Posterior vena cava (tissue), 2 donors: ENCODE measurements around the gene EFHC1. TPM values are rescaled to one million over a fixed set of nuclear protein-coding genes. Genes with fewer than 3 reads are reported as not detected.

Experiments used
- DNase-seq: peaks from one replicate; pipeline ENCODE4 v3.0.0-alpha.2; 2020; ENCODE audit warnings: low spot score
- intact Hi-C, 2 donors: fragments of 100-400 bp; cut with DNase I; formaldehyde crosslinking; loops; one replicate each; pipeline versions ENCODE4 v1.14.1 to v1.14.2; 2022 to 2023
- total RNA-seq, 2 donors: library from RNA; stranded (reverse); fragmentation: NEBNext Ultra II Directional; extraction: Animal tissue kit (Norgen Biotek cat#: 25700); gene quantifications; one replicate each; pipeline ENCODE4 v1.2.1, GENCODE V29; 2021
- donor health status: DM: yes; HTN: yes; CAD: no.
- donor health status: DM: yes; HTN: yes; CAD: no.

EFHC1 gene
- total RNA-seq, 2 donors from 2014 or later, result 12.0 to 13.5 TPM

GRCh38 chr6:52526634-52527033 lies 106.5 kb downstream of the EFHC1 start:
- intact Hi-C loops, result no loop called here
- DNase-seq, result no peak

- intact Hi-C loops, result no loop called here
- no peak for DNase-seq
These were observed 107.3 kb downstream of the EFHC1 start for GRCh38 chr6:52527436-52527835.

GRCh38 chr6:52529311-52529710 lies 109.2 kb downstream of the EFHC1 start:
- intact Hi-C loops, result no loop called here
- no peak for DNase-seq

DNA sequence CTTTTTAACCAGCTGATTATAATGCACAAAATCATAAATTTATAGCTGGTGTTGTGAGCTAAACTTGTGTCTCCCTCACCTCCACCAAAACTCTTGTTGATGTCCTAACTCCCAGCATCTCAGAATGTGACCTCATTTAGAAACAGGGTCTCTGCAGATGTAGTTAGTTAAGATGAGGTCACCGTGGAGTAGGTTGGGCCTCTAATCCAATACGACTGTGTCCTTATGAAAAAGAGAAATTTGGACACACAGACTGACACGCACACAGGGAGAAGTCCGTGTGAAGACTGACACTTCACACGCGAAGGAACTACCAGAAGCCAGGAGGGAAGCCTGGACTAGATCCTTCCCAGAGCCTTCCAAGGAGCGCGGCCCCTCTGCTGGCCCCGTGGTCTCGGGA lies 110.2 kb downstream of the EFHC1 start:
- no peak for DNase-seq
- intact Hi-C loops, result no loop called here

DNA sequence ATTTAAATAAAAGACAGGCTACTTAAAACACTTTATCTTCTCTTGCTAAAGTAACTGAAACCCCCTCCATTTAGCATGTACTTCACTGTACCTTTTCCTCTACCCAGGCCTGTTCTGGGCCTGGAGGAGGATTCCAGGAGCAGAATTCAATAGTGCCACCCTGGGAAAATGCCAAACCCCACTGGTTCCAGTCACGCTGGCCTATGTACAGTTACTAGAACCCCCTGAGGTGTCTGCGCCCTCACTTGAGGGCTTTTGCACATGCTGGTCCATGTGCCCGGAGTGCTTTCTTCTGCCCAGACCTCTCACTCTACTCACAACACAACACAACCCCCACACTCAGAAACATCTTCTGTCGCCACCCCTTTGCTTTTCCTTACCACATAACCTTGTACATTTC lies 111.3 kb downstream of the EFHC1 start:
- no peak for DNase-seq
- intact Hi-C loops, result no loop called here

DNA sequence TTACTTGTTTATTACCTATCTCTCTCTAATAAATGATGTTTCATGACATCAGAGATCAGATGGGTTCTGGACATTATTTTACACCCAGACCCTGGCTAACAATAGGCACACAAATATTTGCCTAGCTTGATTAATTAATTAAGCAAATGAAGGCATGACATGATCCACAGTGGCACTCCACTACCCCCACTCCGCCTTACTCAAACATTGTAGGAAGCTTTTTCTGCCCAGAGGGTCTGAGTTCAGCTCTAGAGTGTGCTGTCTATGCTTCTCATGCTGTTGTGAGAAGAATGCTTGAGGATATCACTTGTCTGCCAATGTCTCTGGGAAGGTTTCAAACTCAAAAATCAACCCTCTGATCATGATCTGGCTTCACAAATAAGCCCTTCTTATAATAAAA lies 111.7 kb downstream of the EFHC1 start:
- intact Hi-C loops, result no loop called here
- DNase-seq, result no peak

DNA sequence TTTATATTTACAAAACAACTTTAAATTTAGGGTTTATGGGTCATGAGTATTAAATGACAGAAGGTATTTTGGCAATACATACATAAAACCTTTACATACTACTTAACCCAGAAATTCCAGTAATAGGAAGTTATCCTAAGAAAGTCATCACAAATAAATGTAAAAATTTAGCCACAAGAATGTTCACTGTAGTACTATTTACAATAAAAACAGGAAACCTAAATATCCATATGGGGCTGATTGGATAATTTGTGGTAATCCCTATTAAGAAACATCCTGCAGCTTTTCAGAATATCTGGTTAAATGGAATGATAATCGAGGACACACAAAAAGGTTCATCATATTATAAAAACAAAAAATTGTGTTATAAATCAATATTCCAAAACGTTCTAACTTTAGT lies 112.3 kb downstream of the EFHC1 start:
- DNase-seq, result no peak
- intact Hi-C loops, result no loop called here

DNA sequence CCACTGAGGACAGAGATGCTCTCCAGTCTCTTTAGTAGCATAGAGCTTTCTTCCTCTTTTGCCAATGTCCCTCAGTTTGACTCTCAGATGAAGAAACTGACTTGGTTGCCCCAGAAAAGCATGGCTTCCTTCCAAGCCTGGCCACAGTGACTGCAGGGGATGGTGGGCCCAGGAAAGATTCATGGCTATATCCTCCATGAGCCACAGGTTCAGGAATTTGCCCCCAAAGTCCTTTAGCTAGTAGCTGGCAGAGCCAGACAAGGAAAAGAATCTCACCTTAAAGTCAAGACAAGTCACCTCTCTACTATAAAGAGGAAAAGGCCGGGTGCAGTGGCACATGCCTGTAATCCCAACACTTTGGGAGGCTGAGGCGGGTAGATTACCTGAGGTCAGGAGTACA lies 113.3 kb downstream of the EFHC1 start:
- intact Hi-C loops, result no loop called here
- no peak for DNase-seq

DNA sequence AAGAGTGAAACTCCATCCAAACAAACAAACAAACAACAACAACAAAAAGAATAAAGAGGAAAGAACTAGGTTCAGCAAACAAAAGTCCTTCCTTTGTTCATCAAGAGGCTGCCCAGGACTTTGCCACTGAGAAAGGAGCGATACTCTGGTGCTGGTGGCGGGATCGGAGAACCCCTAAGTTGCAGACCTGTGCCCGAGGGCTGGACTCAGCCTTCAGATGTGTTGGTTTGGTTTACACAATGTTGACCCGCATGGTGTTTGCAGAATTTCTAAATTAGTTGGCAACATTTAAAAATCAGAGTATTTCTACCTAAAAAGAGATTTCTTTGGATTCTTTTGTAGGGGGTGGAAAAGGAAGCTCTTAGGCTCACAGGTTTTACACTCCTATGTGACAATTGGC lies 114.2 kb downstream of the EFHC1 start:
- intact Hi-C loops, result no loop called here
- no peak for DNase-seq

- intact Hi-C loops, result no loop called here
- no peak for DNase-seq
These were observed 114.8 kb downstream of the EFHC1 start for GRCh38 chr6:52534966-52535390.

DNA sequence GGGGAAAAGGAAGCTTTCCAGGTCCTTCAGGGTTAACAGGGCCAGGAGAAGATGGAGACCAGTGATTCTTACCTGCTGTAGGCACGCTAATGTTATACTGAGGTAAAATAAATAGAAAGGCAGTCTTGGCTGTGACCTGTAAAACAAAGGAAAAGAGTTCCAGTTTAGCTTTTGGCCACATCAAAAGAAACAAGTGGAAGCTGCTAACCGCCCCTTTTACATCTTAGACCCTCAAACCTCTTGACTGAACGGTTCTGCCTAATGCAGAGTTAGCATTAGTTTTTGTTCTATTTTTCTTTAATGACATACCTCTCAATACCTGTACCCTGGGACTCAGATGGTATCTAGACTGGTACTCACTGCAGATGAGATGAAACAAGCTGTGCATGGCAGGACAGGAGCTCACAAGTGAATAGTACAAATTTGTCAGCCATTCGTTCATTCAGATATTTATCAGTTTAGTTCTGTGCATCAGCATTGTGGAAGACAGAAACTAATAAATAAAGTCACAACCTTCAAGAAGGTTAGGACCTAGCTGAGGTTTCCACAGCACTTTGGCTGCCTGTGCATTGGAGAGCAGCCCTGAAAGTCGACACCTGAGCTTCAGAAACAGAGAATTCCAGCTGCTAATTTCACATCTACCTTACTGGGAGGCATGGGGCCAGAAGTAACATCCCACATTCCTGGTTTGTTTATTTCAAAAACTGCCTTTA lies 115.7 kb downstream of the EFHC1 start:
- intact Hi-C loops, result no loop called here
- DNase-seq, result no peak

DNA sequence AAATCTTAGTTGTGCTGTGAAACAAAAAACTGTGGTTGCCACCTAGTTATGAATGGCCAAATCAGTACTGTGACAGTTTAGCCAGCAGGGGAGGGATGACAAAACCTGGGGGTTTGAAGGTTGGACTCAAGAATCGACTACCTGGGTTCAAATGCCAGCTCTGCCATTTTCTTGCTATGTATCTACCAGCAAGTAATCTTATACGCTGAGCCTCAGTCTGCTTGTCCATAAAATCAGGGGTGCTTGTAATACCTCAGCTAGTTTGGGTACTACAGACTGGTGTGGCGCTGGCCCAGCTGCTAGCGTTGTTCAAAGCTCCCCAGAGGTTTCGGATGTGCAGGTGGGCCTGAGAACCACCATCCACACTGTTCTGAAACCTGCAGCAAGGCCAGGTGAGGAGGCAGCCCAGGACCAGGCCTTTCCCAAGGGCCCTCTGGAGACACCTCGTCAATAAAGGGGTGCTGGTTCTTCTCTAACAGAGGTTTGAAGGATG lies 116.3 kb downstream of the EFHC1 start:
- intact Hi-C loops, result no loop called here
- DNase-seq, result no peak

DNA sequence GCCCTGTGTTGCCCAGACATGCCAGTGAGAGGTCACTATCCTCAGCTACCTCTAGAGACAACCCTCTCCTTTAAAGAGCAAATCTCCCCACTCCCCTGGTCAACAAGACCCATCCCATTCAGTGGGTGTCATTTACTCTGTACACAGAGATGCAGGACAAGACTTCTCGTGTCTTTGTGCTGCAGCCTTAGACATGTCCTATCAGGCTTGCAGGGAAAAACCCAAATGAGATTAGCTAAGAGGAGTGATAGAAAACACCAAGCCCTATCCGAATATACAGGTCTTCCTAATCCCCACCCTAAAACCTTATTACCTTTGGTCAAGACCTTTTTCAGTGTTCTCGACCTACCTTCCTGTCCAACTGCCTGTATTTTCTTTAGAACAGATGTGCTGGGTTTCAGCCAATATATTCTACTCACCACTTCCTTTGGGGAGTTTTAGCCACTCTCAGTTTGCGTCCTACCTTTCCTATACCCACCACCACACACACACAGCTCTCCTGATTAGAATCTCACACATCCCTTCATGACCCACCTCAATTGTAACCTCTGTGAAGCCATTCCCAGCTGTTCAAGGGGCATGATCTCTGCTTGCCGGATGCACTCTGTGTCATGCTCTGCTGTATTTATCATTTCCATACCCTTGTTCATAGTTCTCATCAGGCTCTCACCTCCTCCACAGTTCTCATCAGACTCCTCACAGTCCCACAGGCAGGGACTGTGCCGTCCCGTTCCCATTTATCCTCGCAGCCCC lies 117.0 kb downstream of the EFHC1 start:
- no peak for DNase-seq

GRCh38 chr6:52538252-52538900 lies 118.2 kb downstream of the EFHC1 start:
- DNase-seq, result no peak
- intact Hi-C loops, result no loop called here

More for the DNA sequence above, 117.0 kb downstream of the EFHC1 start:
- intact Hi-C loops, result no loop called here

GRCh38 chr6:52538901-52539354 lies 118.8 kb downstream of the EFHC1 start:
- no peak for DNase-seq
- intact Hi-C loops, result no loop called here

DNA sequence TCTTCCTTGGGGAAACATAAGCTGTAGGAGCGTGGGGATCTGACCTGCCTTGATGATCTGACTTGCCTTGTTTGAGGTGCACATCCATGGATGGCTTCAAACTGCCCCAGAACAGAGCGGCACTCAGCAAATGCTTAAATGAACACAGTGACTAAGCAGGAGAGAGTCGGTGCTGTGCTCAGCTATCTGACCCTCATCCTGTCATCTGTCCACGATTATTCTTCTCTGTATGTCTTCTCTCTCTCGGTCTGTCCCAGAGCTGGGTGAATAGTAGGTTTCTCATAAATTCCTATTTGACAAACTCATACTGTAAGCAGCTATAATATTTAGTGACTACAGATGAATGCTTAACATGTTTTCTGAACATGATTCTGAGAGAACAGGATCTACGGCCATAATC lies 119.5 kb downstream of the EFHC1 start:
- intact Hi-C loops, result no loop called here
- no peak for DNase-seq

DNA sequence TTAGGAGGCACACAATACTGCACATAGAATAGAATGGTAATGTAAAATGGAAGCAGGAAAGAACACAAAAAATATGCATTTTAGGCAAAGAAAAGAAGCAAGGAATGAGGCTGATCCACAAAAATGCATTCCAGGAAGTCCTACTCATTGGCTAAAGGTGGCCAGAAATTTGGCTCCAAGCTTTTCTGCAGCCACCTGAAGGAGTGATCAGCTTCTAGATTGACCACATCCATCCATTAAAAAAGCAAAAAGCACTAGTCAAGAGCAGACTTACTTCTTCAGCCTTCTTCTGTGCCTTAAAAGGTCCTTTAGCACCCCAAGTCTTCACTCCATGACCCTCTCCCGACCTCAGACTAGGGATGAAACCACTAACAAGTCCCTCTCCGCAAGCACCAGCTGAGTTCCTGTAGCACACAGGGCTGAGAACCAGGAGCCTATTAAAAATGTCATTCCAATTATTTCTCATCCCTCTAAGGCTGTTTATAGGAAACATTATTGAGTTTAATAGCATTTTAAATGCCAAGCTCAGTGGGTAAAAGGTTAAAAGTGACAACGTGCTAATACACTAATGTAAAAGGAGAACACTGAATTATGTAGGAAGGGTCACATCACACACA lies 120.3 kb downstream of the EFHC1 start:
- DNase-seq, result no peak
- intact Hi-C loops, result no loop called here

DNA sequence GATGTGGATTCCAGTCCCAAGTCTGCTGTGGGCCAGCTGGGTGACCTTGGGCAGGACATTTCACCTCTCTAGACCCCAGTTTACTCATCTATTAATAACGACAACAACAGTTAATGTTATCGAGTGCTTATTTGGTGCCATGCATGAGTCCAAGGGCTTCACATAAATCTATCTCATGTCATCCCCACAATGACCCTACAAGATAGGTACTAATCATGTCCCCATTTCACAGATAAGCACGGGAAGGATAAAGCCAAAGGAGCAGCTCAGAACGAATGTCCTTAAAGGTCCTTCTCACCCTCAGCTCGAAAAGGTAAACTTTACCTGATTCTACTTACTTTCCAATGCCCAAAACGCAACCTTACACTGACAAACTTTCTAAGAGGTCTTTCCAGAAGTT lies 121.0 kb downstream of the EFHC1 start:
- no peak for DNase-seq
- intact Hi-C loops, result no loop called here

DNA sequence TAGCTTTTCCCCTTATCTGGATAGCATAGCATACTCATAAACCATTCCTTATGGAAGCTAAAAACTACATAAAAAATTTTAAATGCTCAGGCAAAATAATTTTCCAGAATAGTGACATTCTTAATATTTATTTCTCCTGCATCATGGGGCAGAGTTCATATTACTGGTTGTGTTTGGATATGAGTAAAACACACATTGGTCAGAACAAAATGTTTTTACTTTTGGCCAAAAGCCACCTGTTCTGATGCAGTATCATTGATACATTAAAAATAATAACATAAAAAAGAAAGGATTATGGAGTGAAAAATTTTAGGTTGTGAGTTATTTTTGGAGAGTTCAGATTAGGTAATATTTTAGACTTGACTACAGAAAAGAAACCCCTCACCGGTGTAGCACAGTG lies 123.1 kb downstream of the EFHC1 start:
- DNase-seq, result no peak
- intact Hi-C loops, result no loop called here
